NCI-H2081 treated with DMSO at 0.1 percent for 48 hours (cell line): ENCODE data around the gene QRICH2.
"Not testable (repeated sequence)": the region's sequence is repeated elsewhere in the genome, so short reads cannot be mapped to it uniquely, and the experiment has no call there.

Experiments
- DNase-seq: peaks from one replicate; lab custom pipeline; 2025; lab: John Stamatoyannopoulos, UW

Gene QRICH2

GRCh38 chr17:76278268-76278908 lies 29.7 kb downstream of the QRICH2 start:
- no peak for DNase-seq

GRCh38 chr17:76277300-76278267 lies 30.5 kb downstream of the QRICH2 start:
- no peak for DNase-seq

GRCh38 chr17:76276461-76277299 lies 31.4 kb downstream of the QRICH2 start:
- DNase-seq, result no peak

DNA sequence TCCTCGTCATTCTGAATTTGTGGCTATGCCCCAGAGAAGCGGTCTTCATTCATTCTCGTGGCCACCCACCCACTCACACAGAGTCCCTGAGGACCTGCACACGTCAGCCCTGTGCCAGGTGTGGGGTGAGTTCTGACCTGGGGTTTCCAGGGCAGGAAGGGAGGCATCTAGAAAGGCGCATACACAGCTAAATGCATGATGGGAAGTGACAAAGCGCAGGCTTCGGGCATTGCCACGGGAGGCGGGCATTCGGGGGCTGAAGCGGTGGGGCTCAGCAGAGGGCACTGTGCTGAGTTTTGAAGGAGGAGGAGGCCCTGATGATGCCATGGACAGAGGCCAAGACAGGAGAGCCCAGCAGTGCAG lies 32.0 kb downstream of the QRICH2 start:
- no peak for DNase-seq

DNA sequence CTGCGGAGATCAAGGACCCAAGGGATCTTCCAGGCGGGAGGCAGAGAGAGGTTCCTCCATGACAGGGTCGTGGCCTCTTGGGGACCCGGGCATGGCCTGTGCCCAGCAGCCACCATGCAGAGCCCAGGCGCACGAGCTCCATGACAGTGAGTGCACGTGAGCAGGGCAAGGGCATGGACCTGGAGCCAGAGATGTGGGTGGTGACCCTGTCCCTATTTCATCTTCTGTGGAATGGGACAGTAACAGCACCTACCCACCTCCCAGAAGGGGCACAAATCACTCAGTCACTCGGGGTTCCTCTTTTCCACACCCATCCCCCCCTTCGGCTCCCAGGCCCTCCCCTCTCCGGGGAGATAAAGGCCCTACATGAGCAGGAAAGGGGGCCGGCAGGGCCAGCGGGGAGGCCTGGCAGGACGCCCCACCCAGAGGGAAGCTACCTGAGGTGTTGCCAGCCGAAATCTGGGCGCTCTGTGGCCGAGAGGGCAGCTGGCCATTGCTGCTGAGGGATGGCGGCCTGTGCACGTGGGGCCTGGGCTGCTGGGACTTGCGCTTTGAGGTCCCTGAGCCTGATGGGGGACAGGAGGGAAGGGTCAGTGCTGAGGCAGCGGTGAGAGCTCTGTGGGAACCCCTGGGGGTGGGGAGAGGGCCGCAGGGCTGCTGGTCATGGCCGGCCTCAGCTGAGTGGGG lies 32.6 kb downstream of the QRICH2 start:
- no peak for DNase-seq

- no peak for DNase-seq
Measured at GRCh38 chr17:76274112-76274956, 33.7 kb downstream of the QRICH2 start.

- DNase-seq, result no peak
Measured at GRCh38 chr17:76273445-76274111, 34.5 kb downstream of the QRICH2 start.

GRCh38 chr17:76272541-76273444 lies 35.3 kb downstream of the QRICH2 start:
- no peak for DNase-seq

GRCh38 chr17:76271669-76272540 lies 36.2 kb downstream of the QRICH2 start:
- DNase-seq, result no peak

- no peak for DNase-seq
Measured at GRCh38 chr17:76270770-76271668, 37.1 kb downstream of the QRICH2 start.

DNA sequence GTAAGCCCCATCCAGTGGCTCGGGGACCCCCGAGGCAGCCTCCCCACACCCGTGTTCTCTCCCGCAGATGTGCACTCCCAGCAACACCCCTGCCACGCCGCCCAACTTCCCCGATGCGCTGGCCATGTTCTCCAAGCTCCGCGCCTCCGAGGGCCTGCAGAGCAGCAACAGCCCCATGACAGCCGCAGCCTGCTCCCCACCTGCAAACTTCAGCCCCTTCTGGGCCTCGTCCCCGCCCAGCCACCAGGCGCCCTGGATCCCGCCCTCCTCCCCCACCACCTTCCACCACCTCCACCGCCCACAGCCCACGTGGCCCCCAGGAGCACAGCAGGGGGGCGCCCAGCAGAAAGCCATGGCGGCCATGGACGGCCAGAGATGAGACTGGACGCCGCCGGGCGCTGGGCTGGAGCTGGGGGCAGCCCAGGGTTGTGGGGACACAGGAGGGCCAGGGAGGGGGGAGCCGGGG lies 37.9 kb downstream of the QRICH2 start:
- DNase-seq, result no peak

DNA sequence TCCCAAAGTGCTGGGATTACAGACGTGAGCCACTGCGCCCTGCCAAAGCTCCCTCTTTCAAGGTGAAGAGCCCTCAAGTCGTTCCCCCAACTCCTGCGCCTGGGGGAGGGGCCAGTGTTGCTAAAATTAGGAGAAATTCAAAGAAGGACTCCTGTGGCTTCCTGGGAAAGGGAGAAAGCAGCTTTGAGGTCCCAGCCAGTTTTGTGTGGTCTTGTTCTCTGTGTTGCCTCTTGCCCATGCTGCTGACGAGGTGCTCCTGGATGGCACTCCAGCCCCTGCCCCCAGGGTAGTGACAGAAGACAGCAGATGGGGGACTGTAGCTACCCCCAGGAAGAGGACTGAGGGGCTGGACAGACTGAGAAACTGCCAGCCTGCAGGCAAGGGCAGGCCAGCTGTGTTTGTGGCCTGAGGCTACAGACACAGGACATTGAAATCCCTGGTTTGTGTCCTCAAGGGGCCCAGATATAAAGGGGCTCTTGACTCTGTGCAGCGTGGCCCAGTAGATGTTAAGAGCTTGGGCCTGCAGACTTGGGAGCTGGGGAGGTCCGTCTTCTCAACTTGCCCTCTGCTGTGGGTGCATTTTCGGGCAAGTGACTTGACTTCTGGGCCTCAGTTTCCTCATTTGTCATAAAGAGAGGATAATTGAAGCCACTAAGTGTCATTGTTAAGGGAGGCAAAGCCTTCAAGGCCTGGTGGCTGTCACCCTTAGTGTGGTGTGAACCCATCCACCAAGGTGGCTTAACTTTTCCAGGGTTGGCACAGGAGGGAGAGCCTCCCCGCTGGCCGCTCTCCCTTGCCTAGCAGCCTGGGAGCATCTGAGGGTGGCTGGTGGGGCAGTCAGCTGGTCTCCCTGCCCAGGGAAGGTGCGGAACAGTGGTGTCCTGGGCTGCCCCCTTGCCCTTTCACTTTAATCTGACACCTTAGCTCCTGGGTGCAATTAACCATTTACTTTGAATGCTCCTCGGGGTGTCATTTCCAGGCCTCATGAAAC lies 38.8 kb downstream of the QRICH2 start:
- no peak for DNase-seq

DNA sequence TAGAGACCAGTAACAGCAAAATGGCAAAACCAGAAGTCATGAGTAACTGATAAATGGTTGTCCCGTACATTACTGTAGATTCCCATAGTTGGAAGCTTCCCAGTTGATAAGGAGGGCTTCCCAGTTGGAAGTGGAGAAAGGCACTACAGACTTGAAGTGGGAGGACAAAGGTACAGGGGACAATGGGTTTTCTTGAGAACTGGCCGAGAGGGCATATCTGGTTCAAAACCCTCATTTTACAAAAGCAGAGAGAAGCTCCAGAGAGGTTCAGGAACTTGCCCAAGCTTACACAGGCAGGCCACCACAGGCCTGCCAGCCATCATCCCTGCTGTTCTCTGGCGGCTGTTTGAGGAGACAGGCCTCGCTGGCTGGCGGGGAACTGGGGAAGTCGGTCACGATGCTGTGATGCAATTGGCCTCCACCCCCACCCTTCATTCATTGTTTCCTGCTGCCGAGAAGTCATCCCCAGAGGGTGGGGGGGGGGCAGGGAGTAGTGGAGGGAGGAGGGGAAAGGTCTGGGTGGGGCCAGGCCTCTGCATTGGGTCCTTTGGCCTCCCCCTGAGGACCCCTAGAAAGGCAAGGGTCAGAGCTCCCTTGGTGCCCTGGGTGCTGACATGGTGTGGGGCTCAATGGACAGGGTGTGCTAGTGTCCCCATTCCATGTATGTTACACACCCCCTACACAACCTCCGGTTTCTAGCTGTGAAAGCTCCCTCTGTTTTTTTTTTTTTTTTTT lies 39.9 kb downstream of the QRICH2 start:
- DNase-seq, result no peak

DNA sequence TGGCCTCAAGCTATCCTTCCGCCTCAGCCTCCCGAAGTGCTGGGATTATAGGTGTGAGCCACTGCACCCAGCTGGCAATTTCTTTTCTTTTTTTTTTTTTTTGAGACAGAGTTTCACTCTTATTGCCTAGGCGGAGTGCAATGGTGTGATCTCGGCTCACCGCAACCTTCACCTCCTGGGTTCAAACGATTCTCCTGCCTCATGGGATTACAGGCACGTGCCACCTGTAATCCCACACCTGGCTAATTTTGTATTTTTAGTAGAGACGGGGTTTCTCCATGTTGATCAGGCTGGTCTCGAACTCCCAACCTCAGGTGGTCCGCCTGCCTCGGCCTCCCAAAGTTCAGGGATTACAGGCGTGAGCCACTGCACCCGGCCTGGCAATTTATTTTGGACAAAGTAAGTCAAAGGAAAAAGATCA lies 40.5 kb downstream of the QRICH2 start:
- DNase-seq, result not testable (repeated sequence)

- no peak for DNase-seq
Measured at GRCh38 chr17:76267051-76267576, 41.0 kb downstream of the QRICH2 start.
